ENCODE results near the gene TNC. TPM values are rescaled to one million over a fixed set of nuclear protein-coding genes. Genes with fewer than 3 reads are reported as not detected.

The TNC gene
- total RNA-seq, 1 donor from 2014 or later = 289 TPM

DNA sequence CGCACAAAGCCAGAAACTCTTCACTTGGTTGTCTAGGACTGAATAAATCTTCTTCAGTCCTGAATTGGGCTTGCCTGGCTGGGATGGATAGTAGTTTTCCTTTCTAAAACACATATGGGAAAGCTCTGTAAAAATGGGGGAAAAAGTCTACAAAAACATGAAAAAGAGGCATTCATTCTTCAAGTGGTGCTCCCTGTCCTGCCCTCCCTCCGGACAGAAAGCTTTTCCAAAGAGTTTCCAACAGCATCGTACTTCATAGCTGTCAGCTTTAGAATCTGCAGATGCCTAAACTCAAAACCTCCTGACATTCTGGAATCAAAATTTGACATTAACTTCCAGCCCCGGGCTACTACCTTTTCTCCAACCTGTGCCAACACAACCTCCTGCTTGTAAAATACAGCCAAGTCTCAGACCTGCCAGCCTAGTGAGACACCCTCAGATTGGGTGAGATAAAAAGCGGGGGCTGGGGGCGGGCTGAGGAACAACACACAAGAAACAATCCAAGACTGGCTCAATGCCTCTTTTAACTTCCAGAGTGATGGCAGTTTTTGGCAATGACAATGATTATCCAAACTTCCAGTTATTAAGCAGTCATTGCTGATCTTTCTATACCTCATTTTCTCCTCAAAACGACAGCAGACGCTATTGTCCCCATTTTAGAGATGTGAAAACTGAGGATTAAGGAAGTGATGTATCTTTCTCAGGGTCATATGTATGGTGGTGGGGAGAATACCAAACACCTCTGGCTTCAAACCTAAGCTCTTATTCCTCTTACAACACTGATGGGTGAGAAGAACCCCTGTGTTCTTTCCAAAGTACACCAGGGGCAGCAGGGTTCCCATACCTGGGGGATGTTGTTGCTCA is 1.3 kb downstream of the TNC start:
- Histone ChIP-seq H3K27me3 (ENCODE audit: control insufficient read depth, insufficient read depth, low read length) (no peaks in the 10 kb centered on the region), H3K4me3 (ENCODE audit: low read depth, low read length) (peak overlapping the region; percentile 40), H3K36me3 (ENCODE audit: control insufficient read depth, insufficient read depth, low read length) (no peaks in the 10 kb centered on the region)
- no peak for TF ChIP-seq CTCF (IDR thresholded peaks at IDR 0.05; ENCODE audit: insufficient read depth, low read length, poor library complexity, severe bottlenecking)
- DNase-seq (ENCODE audit: low read depth) = no peak

DNA sequence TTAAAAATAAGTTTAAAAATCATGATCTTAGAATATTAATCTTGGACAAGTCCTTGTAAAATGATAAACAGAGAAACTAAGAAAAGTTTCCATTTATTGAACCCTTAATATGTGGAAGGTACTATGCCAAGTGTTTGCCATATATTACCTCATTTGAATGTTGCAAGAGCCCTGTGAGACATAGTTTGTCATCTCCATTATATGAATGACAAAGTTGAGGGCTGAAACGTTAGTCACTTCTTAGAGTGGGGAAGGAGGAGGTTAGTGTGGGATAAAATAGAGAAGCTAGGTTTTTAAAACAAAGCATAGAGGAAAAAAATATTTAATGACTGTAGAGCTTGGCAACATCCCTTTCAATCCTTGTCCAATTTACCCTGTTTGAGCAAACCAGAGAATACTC is 2.0 kb downstream of the TNC start:
- DNase-seq (ENCODE audit: low read depth) = no peak

DNA sequence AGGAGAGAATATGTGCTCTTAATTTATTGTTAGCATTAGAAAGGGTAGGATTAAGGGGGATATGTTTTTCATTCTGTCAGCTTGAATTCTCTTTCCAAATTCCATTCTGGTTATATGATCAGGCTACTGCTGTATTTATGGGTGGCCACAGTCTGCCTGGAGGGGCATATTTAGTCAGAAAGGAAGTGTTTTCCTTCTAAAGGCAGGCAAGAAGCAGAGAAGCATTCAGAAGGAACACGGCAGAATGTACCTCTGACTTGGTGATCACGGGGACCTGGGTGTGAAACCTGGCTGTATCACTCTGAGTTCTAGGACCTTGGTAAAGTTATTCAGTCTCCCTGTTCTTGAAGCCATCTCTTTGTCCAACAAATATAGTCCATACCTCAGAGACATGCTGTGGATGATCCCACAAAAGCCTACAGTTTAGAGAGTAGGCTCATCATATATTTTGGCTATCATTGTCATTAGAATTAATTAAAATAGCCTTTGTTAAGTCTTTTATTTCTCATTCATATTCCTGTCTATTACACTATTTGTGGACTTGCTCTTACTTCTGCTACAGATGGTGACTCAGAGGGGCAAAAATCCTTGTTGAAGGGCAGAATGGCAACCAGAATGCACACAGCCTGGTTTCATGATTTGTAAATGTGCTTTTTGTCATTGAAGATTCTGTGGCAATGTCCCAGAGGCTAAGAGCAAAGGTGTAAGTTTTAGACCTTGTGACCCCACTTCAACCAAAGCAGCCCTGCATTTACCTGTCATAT is 2.7 kb downstream of the TNC start:
- Histone ChIP-seq H3K4me3 (ENCODE audit: low read depth, low read length) (no peak overlapping the region), H3K36me3 (ENCODE audit: control insufficient read depth, insufficient read depth, low read length) (no peaks in the 10 kb centered on the region), H3K27me3 (ENCODE audit: control insufficient read depth, insufficient read depth, low read length) (no peaks in the 10 kb centered on the region)
- DNase-seq (ENCODE audit: low read depth) = no peak
- TF ChIP-seq CTCF (IDR thresholded peaks at IDR 0.05; ENCODE audit: insufficient read depth, low read length, poor library complexity, severe bottlenecking) = no peak

More for the DNA sequence above, 2.0 kb downstream of the TNC start:
- Histone ChIP-seq H3K27me3 (ENCODE audit: control insufficient read depth, insufficient read depth, low read length) (no peaks in the 10 kb centered on the region), H3K4me3 (ENCODE audit: low read depth, low read length) (peak overlapping the region; percentile 40), H3K36me3 (ENCODE audit: control insufficient read depth, insufficient read depth, low read length) (no peaks in the 10 kb centered on the region)
- TF ChIP-seq CTCF (IDR thresholded peaks at IDR 0.05; ENCODE audit: insufficient read depth, low read length, poor library complexity, severe bottlenecking) = no peak

GRCh38 chr9:115114546-115114945 is 3.4 kb downstream of the TNC start:
- H3K4me3 ChIP-seq (ENCODE audit: low read depth, low read length) = no peak overlapping the region
- H3K27me3 ChIP-seq (ENCODE audit: control insufficient read depth, insufficient read depth, low read length) = no peaks in the 10 kb centered on the region
- DNase-seq (ENCODE audit: low read depth) = no peak
- no peak for TF ChIP-seq CTCF (IDR thresholded peaks at IDR 0.05; ENCODE audit: insufficient read depth, low read length, poor library complexity, severe bottlenecking)
- H3K36me3 ChIP-seq (ENCODE audit: control insufficient read depth, insufficient read depth, low read length) = no peaks in the 10 kb centered on the region

DNA sequence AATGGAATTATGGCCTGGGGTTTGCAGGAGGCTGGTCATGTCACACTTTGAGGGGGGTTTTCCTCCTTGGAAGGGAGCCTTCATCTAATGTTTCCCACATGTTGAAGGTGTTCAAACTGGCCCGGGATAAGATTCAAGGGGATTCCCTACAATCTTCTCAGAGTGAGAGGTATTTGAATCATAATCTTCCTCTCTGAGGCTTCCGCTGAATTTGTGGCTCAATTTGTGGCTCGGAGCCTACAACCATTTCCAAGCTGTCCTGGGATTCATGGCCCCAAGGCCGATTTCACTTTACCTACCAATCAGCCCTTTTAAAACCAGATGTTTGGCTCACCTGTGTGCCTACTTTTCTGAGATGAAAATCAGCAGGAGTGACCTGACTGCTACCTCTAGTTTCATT is 3.9 kb downstream of the TNC start:
- no peak for TF ChIP-seq CTCF (IDR thresholded peaks at IDR 0.05; ENCODE audit: insufficient read depth, low read length, poor library complexity, severe bottlenecking)
- no peak for DNase-seq (ENCODE audit: low read depth)
- Histone ChIP-seq H3K27me3 (ENCODE audit: control insufficient read depth, insufficient read depth, low read length) (no peaks in the 10 kb centered on the region), H3K4me3 (ENCODE audit: low read depth, low read length) (no peak overlapping the region), H3K36me3 (ENCODE audit: control insufficient read depth, insufficient read depth, low read length) (no peaks in the 10 kb centered on the region)

Measured in kidney epithelial cell (primary cell).